Esophagus muscularis mucosa (tissue), 4 donors: ENCODE data around the gene B9D1. TPM values are rescaled to one million over a fixed set of nuclear protein-coding genes. Genes with fewer than 3 reads are reported as not detected.

ENCODE experiments used
- DNase-seq: peaks from one replicate; pipeline ENCODE4 v3.0.0-alpha.2; 2017; ENCODE audit errors: extremely low spot score
- H3K27ac ChIP-seq, 4 donors: fragments of 200-600 bp; sonication (generic); replicated peaks in 1 of 4; 1 replicate in 3 of 4; 2 replicates in 1 of 4; pipeline ENCODE4 v1.5.1; 2016 to 2019; ENCODE audit warnings: mild to moderate bottlenecking in 1 of 4
- H3K27me3 ChIP-seq, 4 donors: fragments of 200-600 bp; sonication (generic); one replicate each; pipeline versions ENCODE4 v1.5.1 to v1.6.0; 2016 to 2019
- H3K36me3 ChIP-seq, 4 donors: fragments of 200-600 bp; sonication (generic); one replicate each; pipeline ENCODE4 v1.5.1; 2016 to 2019
- H3K4me1 ChIP-seq, 4 donors: fragments of 200-600 bp; sonication (generic); one replicate each; pipeline ENCODE4 v1.5.1; 2016 to 2019
- H3K4me3 ChIP-seq, 4 donors: fragments of 200-600 bp; sonication (generic); 1 replicate in 2 of 4; 2 replicates in 2 of 4; pipeline ENCODE4 v1.5.1; 2016 to 2019; ENCODE audit warnings: mild to moderate bottlenecking in 4 of 4, moderate library complexity in 1 of 4
- H3K9me3 ChIP-seq, 4 donors: fragments of 200-600 bp; sonication (generic); 1 replicate in 3 of 4; 2 replicates in 1 of 4; pipeline ENCODE4 v1.5.1; 2016 to 2019
- CTCF ChIP-seq, 3 experiments: fragments of 200-600 bp in 2 of 3; fragments of 450-650 bp in 1 of 3; sonication (generic) in 2 of 3; IDR thresholded peaks; one replicate each; pipeline ENCODE4 v1.5.1; 2017 to 2019; ENCODE audit warnings: antibody characterized with exemption in 3 of 3, mild to moderate bottlenecking in 2 of 3, moderate library complexity in 1 of 3
- EP300 ChIP-seq: sonication (generic); formaldehyde crosslinking; IDR thresholded peaks from one replicate; pipeline ENCODE4 v1.6.1; 2017; ENCODE audit warnings: antibody characterized with exemption
- POLR2A ChIP-seq: fragments of 450-650 bp; IDR thresholded peaks from one replicate; pipeline ENCODE4 v1.6.1; 2017; ENCODE audit warnings: antibody characterized with exemption, moderate library complexity, mild to moderate bottlenecking, low read depth
- POLR2AphosphoS5 ChIP-seq, 2 donors: sonication (generic); formaldehyde crosslinking; IDR thresholded peaks; one replicate each; pipeline ENCODE4 v1.6.1; 2017; ENCODE audit warnings: antibody characterized with exemption in 2 of 2
- WGBS: methylation state at CpG from one replicate; pipeline ENCODE4 v1.1.5; 2018; 5-methylcytosine and 5-hydroxymethylcytosine counted together
- intact Hi-C: fragments of 100-400 bp; cut with DNase I; formaldehyde crosslinking; loops from one replicate; pipeline ENCODE4 v1.15.1; 2023
- total RNA-seq, 4 donors: library from RNA; depleted of rRNA; stranded (reverse); fragments of >200 nt; gene quantifications; one replicate each; pipeline versions ENCODE4 v1.1.0 to v1.2.1, GENCODE V29; 2016

The B9D1 gene
- total RNA-seq, 4 donors from 2014 or later: 9.5 to 13.8 (median 9.9) TPM

- TF ChIP-seq POLR2A (no peak), EP300 (no peak), CTCF (IDR thresholded peaks at IDR 0.05) (no peak)
These were observed 40.9 kb downstream of the B9D1 start for GRCh38 chr17:19321481-19322128.

DNA sequence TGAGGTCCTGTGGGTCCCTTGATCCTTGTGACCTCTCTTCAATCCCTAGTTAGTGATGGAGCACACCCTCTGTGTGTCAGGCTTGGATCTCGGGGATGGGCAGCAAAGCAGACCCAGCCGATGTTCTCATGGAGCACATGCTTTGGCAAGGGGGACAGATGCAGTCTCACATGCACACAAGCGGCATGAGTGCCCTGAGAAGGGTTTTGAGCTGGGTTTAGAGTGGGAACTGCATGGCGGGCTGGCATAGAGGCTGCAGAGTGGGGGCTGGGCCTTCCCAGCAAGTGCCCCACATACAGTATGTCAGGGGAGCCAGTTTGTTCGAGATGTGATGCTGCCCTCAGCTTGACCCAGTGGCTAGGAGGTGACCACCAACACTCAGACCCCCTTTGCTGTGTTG lies 41.6 kb downstream of the B9D1 start:
- Histone ChIP-seq H3K27me3 (no peaks in the 10 kb centered on the region), H3K9me3 (no peaks in the 10 kb centered on the region), H3K4me1 (peaks cover 13 to 22% (median 18%) of the 10 kb centered on the region in 4 donors), H3K27ac (no peak overlapping the region), H3K4me3 (no peak overlapping the region), H3K36me3 (peaks cover 0 to 43% (median 31%) of the 10 kb centered on the region in 4 donors)
- DNase-seq: no peak
- TF ChIP-seq POLR2AphosphoS5 (IDR thresholded peaks at IDR 0.05) (no peak), POLR2A (no peak), EP300 (no peak), CTCF (IDR thresholded peaks at IDR 0.05) (no peak)
- 100% methylated on average over 1 of the region's 5 CpGs for WGBS
- intact Hi-C loops: no loop called here

More at GRCh38 chr17:19321481-19322128, 40.9 kb downstream of the B9D1 start:
- H3K27ac ChIP-seq: no peak overlapping the region
- H3K4me1 ChIP-seq: peaks cover 12 to 21% (median 15%) of the 10 kb centered on the region in 4 donors
- intact Hi-C loops: no loop called here
- 84% methylated on average over 5 of the region's 9 CpGs for WGBS
- H3K9me3 ChIP-seq: no peaks in the 10 kb centered on the region
- no peak overlapping the region for H3K4me3 ChIP-seq
- H3K36me3 ChIP-seq: peaks cover 0 to 41% (median 28%) of the 10 kb centered on the region in 4 donors
- no peak for DNase-seq
- no peaks in the 10 kb centered on the region for H3K27me3 ChIP-seq

DNA sequence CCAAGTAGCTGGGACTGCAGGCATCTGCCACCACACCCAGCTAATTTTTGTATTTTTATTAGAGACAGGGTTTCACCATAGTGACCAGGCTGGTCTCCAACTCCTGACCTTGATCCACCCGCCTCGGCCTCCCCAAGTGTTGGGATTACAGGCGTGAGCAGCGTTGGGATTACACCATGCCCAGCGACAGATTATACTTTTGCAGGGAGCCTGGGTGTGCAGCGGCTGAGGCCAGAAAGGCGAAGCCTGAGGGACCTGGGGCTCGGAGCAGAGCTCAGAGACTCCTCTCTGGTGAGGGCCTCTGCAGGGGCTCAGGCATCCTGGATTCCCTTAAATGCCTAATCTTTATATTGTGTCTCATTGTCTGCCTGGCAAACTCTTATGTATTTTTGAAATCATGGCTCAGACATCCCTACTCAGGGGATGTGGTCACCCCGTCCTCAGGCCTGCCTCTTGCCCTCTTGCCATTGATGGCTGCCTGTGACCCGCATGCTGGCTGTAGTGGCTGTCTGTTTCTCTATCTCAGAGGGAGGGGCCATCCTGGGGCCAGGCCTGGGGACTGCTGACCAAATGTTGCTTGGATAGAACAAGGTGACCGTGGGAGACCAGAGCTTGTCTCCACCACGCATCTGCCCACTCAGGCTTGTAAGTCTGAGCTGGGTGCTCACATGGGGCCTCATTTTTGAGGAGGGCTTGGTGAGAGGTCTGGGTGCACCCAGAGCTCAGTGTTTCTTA lies 42.6 kb downstream of the B9D1 start:
- no peaks in the 10 kb centered on the region for H3K9me3 ChIP-seq
- intact Hi-C loops: no loop called here

GRCh38 chr17:19318611-19319010 lies 43.9 kb downstream of the B9D1 start:
- TF ChIP-seq EP300 (no peak), POLR2A (no peak)
- H3K4me1 ChIP-seq: peaks cover 22 to 31% (median 27%) of the 10 kb centered on the region in 4 donors
- 78% methylated on average over 6 of the region's 6 CpGs for WGBS
- H3K9me3 ChIP-seq: no peaks in the 10 kb centered on the region
- no peak overlapping the region for H3K27ac ChIP-seq
- H3K36me3 ChIP-seq: peaks cover 5 to 51% (median 43%) of the 10 kb centered on the region in 4 donors
- intact Hi-C loops: no loop called here
- no peaks in the 10 kb centered on the region for H3K27me3 ChIP-seq
- DNase-seq: no peak
- no peak overlapping the region for H3K4me3 ChIP-seq

More for the DNA sequence above, 42.6 kb downstream of the B9D1 start:
- H3K4me3 ChIP-seq: no peak overlapping the region
- peaks cover under 1 to 51% (median 38%) of the 10 kb centered on the region in 4 donors for H3K36me3 ChIP-seq
- no peak for DNase-seq
- TF ChIP-seq EP300: no peak
- TF ChIP-seq CTCF (IDR thresholded peaks at IDR 0.05): no peak
- no peak for TF ChIP-seq POLR2A
- TF ChIP-seq POLR2AphosphoS5 (IDR thresholded peaks at IDR 0.05): no peak
- peaks cover 13 to 22% (median 18%) of the 10 kb centered on the region in 4 donors for H3K4me1 ChIP-seq
- no peak overlapping the region for H3K27ac ChIP-seq
- H3K27me3 ChIP-seq: no peaks in the 10 kb centered on the region
- 97% methylated on average over 12 of the region's 12 CpGs for WGBS

DNA sequence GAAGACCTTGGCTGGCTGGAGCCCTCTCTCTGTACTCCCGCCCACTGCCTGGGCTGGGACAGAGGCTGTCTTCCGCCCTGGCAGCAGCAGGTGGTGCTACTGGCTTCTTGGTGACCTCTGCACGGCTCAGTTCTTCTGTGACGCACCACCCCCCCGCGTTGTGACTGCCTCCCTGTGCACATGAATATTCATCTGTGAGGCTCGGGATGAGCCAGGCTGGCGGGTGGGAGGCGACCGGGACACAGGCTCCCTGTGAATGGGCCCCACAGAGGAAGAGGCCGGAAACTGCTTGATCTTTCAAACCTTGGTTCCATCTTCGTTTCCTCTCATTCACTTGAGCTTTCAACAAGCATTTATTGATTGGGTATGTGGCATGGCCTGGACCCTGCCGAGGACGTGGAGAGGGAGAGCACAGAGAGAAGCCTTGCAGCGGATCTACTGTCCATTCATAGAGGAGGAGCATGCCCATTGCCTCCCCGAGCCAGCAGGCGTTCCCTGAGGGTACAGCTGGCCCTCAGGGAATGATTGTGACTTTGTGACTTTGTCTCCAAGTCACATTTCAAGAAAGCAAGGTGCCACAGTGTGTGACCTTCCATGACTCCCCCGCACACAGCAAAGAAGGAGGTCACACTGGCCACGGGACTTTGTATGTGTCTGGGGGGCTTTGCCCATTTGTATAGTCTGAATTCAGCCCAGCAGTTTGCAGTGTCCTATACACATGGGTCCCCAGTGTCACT lies 45.0 kb downstream of the B9D1 start:
- H3K9me3 ChIP-seq: no peaks in the 10 kb centered on the region
- H3K4me1 ChIP-seq: peaks cover 33 to 42% (median 37%) of the 10 kb centered on the region in 4 donors
- 68% methylated on average over 11 of the region's 19 CpGs for WGBS
- H3K27ac ChIP-seq: peak overlapping the region; percentile 21 to 53 (median 46)
- H3K27me3 ChIP-seq: no peaks in the 10 kb centered on the region
- intact Hi-C loops: no loop called here
- H3K4me3 ChIP-seq: no peak overlapping the region
- TF ChIP-seq POLR2A: no peak
- peak in 2 of 3 experiments; percentile 24 to 28 for TF ChIP-seq CTCF (IDR thresholded peaks at IDR 0.05)
- peak; percentile 40 to 66 for TF ChIP-seq POLR2AphosphoS5 (IDR thresholded peaks at IDR 0.05)
- no peak for TF ChIP-seq EP300
- peaks cover 11 to 53% (median 45%) of the 10 kb centered on the region in 4 donors for H3K36me3 ChIP-seq
- DNase-seq: no peak
